Cardiac muscle cell (in vitro differentiated cells and primary cell): ENCODE measurements around the gene FOSB. TPM values are rescaled to one million over a fixed set of nuclear protein-coding genes. Genes with fewer than 3 reads are reported as not detected.

Source experiments
- DNase-seq, 2 donors: peaks; one replicate each; pipeline versions ENCODE4 v3.0.0 to v3.0.0-alpha.2; 2010 to 2017; ENCODE audit warnings: low read depth in 1 of 2, low spot score in 1 of 2
- H3K27ac ChIP-seq: fragments of 200-600 bp; sonication (generic); 2 replicates; pipeline ENCODE4 v1.5.1; 2016
- H3K27me3 ChIP-seq: fragments of 200-600 bp; sonication (generic); 2 replicates; pipeline ENCODE4 v1.6.0; 2016; ENCODE audit warnings: control low read depth
- H3K36me3 ChIP-seq: fragments of 200-600 bp; sonication (generic); 2 replicates; pipeline ENCODE4 v1.5.1; 2016; ENCODE audit warnings: control low read depth
- H3K4me1 ChIP-seq: fragments of 200-600 bp; sonication (generic); 2 replicates; pipeline ENCODE4 v1.8.1; 2017; ENCODE audit warnings: low read depth, mild to moderate bottlenecking, mixed run types
- H3K4me3 ChIP-seq: fragments of 200-600 bp; sonication (generic); 2 replicates; pipeline ENCODE4 v1.5.1; 2016; ENCODE audit warnings: mild to moderate bottlenecking
- H3K9me3 ChIP-seq: fragments of 200-600 bp; sonication (generic); 2 replicates; pipeline ENCODE4 v1.5.1; 2017; ENCODE audit warnings: low read depth, mild to moderate bottlenecking, control low read depth
- polyA plus RNA-seq: library from polyadenylated mRNA; unstranded; fragments of >200 nt; fragmentation: Nextera tagmentation; extraction: Ambion mirVana; gene quantifications from 2 replicates; pipeline ENCODE4 v1.2.1, GENCODE V29; 2016
- total RNA-seq: library from RNA; depleted of rRNA; stranded (reverse); fragments of >200 nt; gene quantifications from 2 replicates; pipeline ENCODE4 v1.2.3, GENCODE V29; 2016
- TF ChIP-seq, protein P1 (sequence below): IDR thresholded peaks from 2 replicates; pipeline ENCODE4 v1.5.1; 2012; ENCODE audit warnings: low read depth, mild to moderate bottlenecking, low read length

Gene FOSB
- total and polyA plus RNA-seq, 2 experiments from 2014 or later = 1.7 to 4.5 TPM

DNA sequence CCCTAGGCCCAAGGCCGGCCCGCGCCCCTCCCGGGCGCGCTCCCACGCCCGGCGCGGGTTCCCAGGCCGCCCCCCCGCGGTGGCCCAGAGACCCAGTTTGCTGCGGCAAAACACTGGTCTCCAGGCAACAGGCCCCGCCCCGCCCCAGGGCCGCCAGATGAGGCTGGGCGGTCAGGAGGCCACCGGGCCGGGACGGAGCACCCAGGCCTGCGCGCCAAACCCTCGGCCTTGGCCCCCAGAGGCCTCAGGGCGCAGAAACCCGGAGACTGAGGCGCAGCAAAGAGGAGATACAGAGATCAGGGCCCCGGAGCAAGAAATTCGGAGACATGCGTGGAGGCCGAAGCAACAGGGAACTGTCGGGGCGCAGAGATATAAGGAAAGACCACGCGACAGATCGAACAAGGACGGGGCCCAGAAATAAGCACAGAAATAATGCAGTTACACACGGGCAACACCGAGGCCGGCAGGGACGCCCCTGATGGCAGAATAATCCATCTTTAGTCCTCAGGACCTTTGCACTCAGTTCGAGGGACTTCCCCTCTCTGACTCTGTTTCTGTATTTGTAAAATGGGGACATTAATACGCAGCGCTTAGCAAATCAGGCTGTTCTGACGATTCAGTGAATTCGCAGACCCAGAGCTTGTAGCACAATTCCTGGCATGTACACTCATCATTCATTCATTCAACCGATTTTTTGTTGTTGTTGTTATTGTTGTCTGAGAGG lies 23.3 kb upstream of the FOSB start:
- no peaks in the 10 kb centered on the region for H3K36me3 ChIP-seq
- no peaks in the 10 kb centered on the region for H3K9me3 ChIP-seq
- H3K4me3 ChIP-seq = peak overlapping the region; percentile 37
- peaks cover 17% of the 10 kb centered on the region for H3K4me1 ChIP-seq
- H3K27ac ChIP-seq = peak overlapping the region; percentile 86
- no peaks in the 10 kb centered on the region for H3K27me3 ChIP-seq
- TF ChIP-seq, protein P1, sequence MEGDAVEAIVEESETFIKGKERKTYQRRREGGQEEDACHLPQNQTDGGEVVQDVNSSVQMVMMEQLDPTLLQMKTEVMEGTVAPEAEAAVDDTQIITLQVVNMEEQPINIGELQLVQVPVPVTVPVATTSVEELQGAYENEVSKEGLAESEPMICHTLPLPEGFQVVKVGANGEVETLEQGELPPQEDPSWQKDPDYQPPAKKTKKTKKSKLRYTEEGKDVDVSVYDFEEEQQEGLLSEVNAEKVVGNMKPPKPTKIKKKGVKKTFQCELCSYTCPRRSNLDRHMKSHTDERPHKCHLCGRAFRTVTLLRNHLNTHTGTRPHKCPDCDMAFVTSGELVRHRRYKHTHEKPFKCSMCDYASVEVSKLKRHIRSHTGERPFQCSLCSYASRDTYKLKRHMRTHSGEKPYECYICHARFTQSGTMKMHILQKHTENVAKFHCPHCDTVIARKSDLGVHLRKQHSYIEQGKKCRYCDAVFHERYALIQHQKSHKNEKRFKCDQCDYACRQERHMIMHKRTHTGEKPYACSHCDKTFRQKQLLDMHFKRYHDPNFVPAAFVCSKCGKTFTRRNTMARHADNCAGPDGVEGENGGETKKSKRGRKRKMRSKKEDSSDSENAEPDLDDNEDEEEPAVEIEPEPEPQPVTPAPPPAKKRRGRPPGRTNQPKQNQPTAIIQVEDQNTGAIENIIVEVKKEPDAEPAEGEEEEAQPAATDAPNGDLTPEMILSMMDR = no peak
- peak; percentile 94 to 95 for DNase-seq

DNA sequence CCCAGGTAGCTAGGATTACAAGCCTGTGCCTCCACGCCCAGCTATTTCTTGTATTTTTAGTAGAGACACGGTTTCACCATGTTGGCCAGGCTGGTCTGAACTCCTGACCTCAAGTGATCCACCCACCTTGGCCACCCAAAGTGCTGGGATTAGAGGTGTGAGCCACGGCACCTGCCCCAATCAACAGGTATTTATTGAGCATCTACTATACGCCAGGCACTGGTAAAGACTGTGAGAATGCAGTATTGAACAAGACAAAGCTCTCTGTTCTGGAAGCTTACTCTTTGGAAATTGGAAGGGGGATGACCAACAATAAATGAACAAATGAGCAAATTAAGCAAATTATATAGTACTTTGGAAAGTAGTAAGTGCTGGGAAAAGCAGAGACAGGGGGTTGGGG lies 22.7 kb upstream of the FOSB start:
- no peak overlapping the region for H3K4me3 ChIP-seq
- no peaks in the 10 kb centered on the region for H3K27me3 ChIP-seq
- no peaks in the 10 kb centered on the region for H3K9me3 ChIP-seq
- TF ChIP-seq, protein P1 = no peak
- peaks cover 15% of the 10 kb centered on the region for H3K4me1 ChIP-seq
- no peak overlapping the region for H3K27ac ChIP-seq
- no peaks in the 10 kb centered on the region for H3K36me3 ChIP-seq
- no peak for DNase-seq

DNA sequence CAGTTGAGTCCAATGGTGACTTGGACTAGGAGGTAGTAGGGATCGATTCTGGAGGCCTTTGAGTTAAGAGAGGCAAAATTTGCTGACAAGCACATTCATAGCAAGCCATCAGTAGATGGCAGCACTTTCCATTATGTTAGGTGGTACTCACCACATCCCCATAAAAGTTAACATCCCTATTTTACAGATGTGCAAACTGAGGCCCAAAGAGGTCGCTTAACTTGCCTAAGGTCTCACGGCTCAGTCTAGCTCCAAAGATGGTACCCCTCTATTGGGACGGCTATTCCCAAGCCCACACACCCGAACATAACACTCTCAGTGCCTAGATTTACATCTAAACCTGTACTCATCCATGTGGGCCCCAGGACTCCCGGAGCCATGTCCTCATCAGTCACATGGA lies 21.5 kb upstream of the FOSB start:
- H3K4me1 ChIP-seq = peaks cover 4% of the 10 kb centered on the region

DNA sequence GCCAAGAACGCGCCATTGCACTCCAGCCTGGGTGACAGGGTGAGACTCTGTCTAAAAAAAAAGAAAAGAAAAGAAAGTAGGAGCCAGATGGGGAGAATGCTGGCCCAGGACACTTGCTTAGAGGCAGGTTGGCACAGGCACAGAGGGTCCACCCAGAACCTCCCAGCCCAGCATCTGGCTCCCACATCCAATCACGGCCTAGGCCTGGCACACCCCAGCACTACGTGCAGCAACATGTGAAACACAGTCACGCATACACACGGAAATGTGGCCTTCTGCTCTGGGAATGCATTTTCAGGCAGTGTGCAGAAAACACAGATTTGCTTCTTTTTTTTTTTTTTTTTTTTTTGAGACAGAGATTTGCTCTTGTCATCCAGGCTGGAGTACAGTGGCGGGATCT lies 20.9 kb upstream of the FOSB start:
- H3K27me3 ChIP-seq = no peaks in the 10 kb centered on the region
- H3K27ac ChIP-seq = no peak overlapping the region
- no peak overlapping the region for H3K4me3 ChIP-seq
- no peaks in the 10 kb centered on the region for H3K9me3 ChIP-seq
- TF ChIP-seq, protein P1 = no peak
- peaks cover 4% of the 10 kb centered on the region for H3K4me1 ChIP-seq
- H3K36me3 ChIP-seq = no peaks in the 10 kb centered on the region
- no peak for DNase-seq

More for the DNA sequence above, 21.5 kb upstream of the FOSB start:
- Histone ChIP-seq H3K4me3 (no peak overlapping the region), H3K27me3 (no peaks in the 10 kb centered on the region), H3K36me3 (no peaks in the 10 kb centered on the region), H3K27ac (no peak overlapping the region), H3K9me3 (no peaks in the 10 kb centered on the region)
- TF ChIP-seq, protein P1 = peak; percentile 48
- DNase-seq = peak in 1 of 2 donors; percentile 62

DNA sequence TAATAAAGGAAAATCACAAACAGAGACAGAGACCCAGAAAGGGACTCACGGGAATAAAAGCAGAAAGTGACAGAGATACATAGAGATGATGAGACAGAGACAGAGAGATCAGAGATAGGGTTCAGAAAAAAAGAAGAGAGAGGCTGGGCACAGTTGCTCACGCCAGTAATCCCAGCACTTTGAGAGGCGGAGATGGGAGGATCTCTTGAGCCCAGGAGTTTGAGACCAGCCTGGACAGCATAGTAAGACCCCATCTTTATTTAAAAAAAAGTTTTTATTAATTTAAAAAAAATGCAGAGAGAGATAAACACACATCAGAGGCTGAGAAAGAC lies 19.4 kb upstream of the FOSB start:
- H3K27me3 ChIP-seq = no peaks in the 10 kb centered on the region
- TF ChIP-seq, protein P1 = no peak
- DNase-seq = no peak
- H3K9me3 ChIP-seq = no peaks in the 10 kb centered on the region
- no peak overlapping the region for H3K4me3 ChIP-seq
- H3K27ac ChIP-seq = no peak overlapping the region
- peaks cover 4% of the 10 kb centered on the region for H3K4me1 ChIP-seq
- no peaks in the 10 kb centered on the region for H3K36me3 ChIP-seq
